Neural cell (in vitro differentiated cells): ENCODE data around the gene CAMK2D. TPM values are rescaled to one million over a fixed set of nuclear protein-coding genes. Genes with fewer than 3 reads are reported as not detected.

ENCODE experiments used
- H2AFZ ChIP-seq: fragments of 200-600, 300-800 bp; sonication (generic), shearing (Covaris generic); 2 replicates; pipeline ENCODE4 v1.6.0; 2014; ENCODE audit warnings: low read depth, mild to moderate bottlenecking, antibody characterized with exemption, low read length, moderate library complexity
- H3F3A ChIP-seq: fragments of 200-600 bp; shearing (Covaris generic); 2 replicates; pipeline ENCODE4 v1.6.1; 2016; ENCODE audit warnings: mild to moderate bottlenecking, moderate library complexity, mixed read lengths, antibody characterized with exemption, low read length; ENCODE audit not compliant: insufficient read depth, poor library complexity, severe bottlenecking
- H3K27ac ChIP-seq: fragments of 200-600, 300-800 bp; sonication (generic), shearing (Covaris generic); 2 replicates; pipeline ENCODE4 v1.5.1; 2014; ENCODE audit warnings: mild to moderate bottlenecking, low read length, moderate library complexity
- H3K27me3 ChIP-seq: fragments of 300-800, 200-600 bp; sonication (generic), shearing (Covaris generic); 2 replicates; pipeline ENCODE4 v1.6.0; 2014; ENCODE audit warnings: mild to moderate bottlenecking, low read depth, low read length, moderate library complexity; ENCODE audit not compliant: insufficient read depth
- H3K36me3 ChIP-seq: fragments of 300-800, 200-600 bp; sonication (generic), shearing (Covaris generic); 2 replicates; pipeline ENCODE4 v1.5.1; 2014; ENCODE audit warnings: mild to moderate bottlenecking, antibody characterized with exemption, low read length, moderate library complexity; ENCODE audit not compliant: insufficient read depth
- H3K4me2 ChIP-seq: fragments of 300-800, 200-600 bp; sonication (generic), shearing (Covaris generic); 2 replicates; pipeline ENCODE4 v1.6.0; 2014; ENCODE audit warnings: mild to moderate bottlenecking, low read length
- H3K4me3 ChIP-seq: fragments of 300-800, 200-600 bp; sonication (generic), shearing (Covaris generic); 2 replicates; pipeline ENCODE4 v1.5.1; 2014; ENCODE audit warnings: mild to moderate bottlenecking, low read length, moderate library complexity
- H3K79me2 ChIP-seq: fragments of 200-600 bp; shearing (Covaris generic); replicated peaks from 2 replicates; pipeline ENCODE4 v1.6.0; 2014; ENCODE audit warnings: mild to moderate bottlenecking, low read length, moderate library complexity; ENCODE audit not compliant: insufficient read depth
- H3K9ac ChIP-seq: fragments of 300-800, 200-600 bp; sonication (generic), shearing (Covaris generic); 2 replicates; pipeline ENCODE4 v1.6.1; 2016; ENCODE audit warnings: mild to moderate bottlenecking, low read length, mixed read lengths
- H3K9me2 ChIP-seq: fragments of 200-600 bp; shearing (Covaris generic); 2 replicates; pipeline ENCODE4 v1.6.1; 2016; ENCODE audit warnings: mild to moderate bottlenecking, low read length, mixed read lengths; ENCODE audit not compliant: insufficient read depth
- H3K9me3 ChIP-seq: fragments of 200-600, 300-800 bp; sonication (generic), shearing (Covaris generic); 2 replicates; pipeline ENCODE4 v1.6.1; 2016; ENCODE audit warnings: mild to moderate bottlenecking, mixed run types, low read length, moderate library complexity, mixed read lengths
- H4K20me1 ChIP-seq: fragments of 200-600 bp; shearing (Covaris generic); 2 replicates; pipeline ENCODE4 v1.6.1; 2016; ENCODE audit warnings: mild to moderate bottlenecking, mixed run types; ENCODE audit not compliant: insufficient read depth
- CTCF ChIP-seq: fragments of 450-650 bp; IDR thresholded peaks from 2 replicates; pipeline ENCODE4 v1.5.1; 2014; ENCODE audit warnings: antibody characterized with exemption, mild to moderate bottlenecking, moderate library complexity; ENCODE audit not compliant: poor library complexity, severe bottlenecking
- EP300 ChIP-seq: fragments of 450-650 bp; conservative IDR thresholded peaks from 2 replicates; pipeline ENCODE4 v1.6.1; 2014; ENCODE audit warnings: antibody characterized with exemption, mild to moderate bottlenecking, moderate library complexity; ENCODE audit not compliant: poor library complexity, severe bottlenecking
- EZH2 ChIP-seq: fragments of 200-600, 300-800 bp; shearing (Covaris generic), sonication (generic); IDR thresholded peaks from 2 replicates; pipeline ENCODE4 v1.6.1; 2014; ENCODE audit warnings: antibody characterized with exemption, low read length, borderline replicate concordance, mild to moderate bottlenecking; ENCODE audit not compliant: insufficient read depth, poor library complexity, severe bottlenecking
- MXI1 ChIP-seq: fragments of 450-650 bp; conservative IDR thresholded peaks from 2 replicates; pipeline ENCODE4 v1.6.1; 2014; ENCODE audit warnings: antibody characterized with exemption, mild to moderate bottlenecking; ENCODE audit not compliant: poor library complexity, severe bottlenecking
- POLR2AphosphoS5 ChIP-seq: IDR thresholded peaks from 2 replicates; pipeline ENCODE4 v1.6.1; 2012
- RAD21 ChIP-seq: fragments of 450-650 bp; conservative IDR thresholded peaks from 2 replicates; pipeline ENCODE4 v1.6.1; 2014; ENCODE audit warnings: antibody characterized with exemption, mild to moderate bottlenecking, moderate library complexity
- REST ChIP-seq: IDR thresholded peaks from 2 replicates; pipeline ENCODE4 v1.6.1; 2012; ENCODE audit warnings: borderline replicate concordance
- SMC3 ChIP-seq: fragments of 450-650 bp; conservative IDR thresholded peaks from 2 replicates; pipeline ENCODE4 v1.6.1; 2014; ENCODE audit warnings: antibody characterized with exemption, mild to moderate bottlenecking, moderate library complexity; ENCODE audit not compliant: poor library complexity
- TAF1 ChIP-seq: IDR thresholded peaks from 2 replicates; pipeline ENCODE4 v1.6.1; 2012; ENCODE audit warnings: low read depth
- polyA plus RNA-seq: library from polyadenylated mRNA; depleted of rRNA; stranded (reverse); fragments of >200 nt; gene quantifications from 2 replicates; pipeline ENCODE4 v1.2.3, GENCODE V29; 2014

The CAMK2D gene
- polyA plus RNA-seq, 1 donor from 2014 or later: 27.1 TPM

- no peak overlapping the region for H3K27ac ChIP-seq
- no peaks in the 10 kb centered on the region for H3K36me3 ChIP-seq
- H3F3A ChIP-seq: peaks cover 10% of the 10 kb centered on the region
- H3K4me3 ChIP-seq: peak overlapping the region; percentile 85
- no peaks in the 10 kb centered on the region for H4K20me1 ChIP-seq
- peak overlapping the region; percentile 86 for H3K4me2 ChIP-seq
- peaks cover 50% of the 10 kb centered on the region for H3K79me2 ChIP-seq
- H3K9me3 ChIP-seq: no peaks in the 10 kb centered on the region
- H2AFZ ChIP-seq: no peak overlapping the region
- no peaks in the 10 kb centered on the region for H3K27me3 ChIP-seq
- H3K9me2 ChIP-seq: no peaks in the 10 kb centered on the region
- H3K9ac ChIP-seq: no peak overlapping the region
- no peak for TF ChIP-seq SMC3
- TF ChIP-seq EZH2: no peak
- no peak for TF ChIP-seq MXI1
- no peak for TF ChIP-seq EP300
- TF ChIP-seq REST: no peak
- no peak for TF ChIP-seq TAF1
- TF ChIP-seq CTCF: no peak
- TF ChIP-seq POLR2AphosphoS5: no peak
- TF ChIP-seq RAD21: no peak
These were observed 3.2 kb downstream of the CAMK2D start for GRCh38 chr4:113758372-113758771.

GRCh38 chr4:113757486-113757885 is 4.1 kb downstream of the CAMK2D start:
- Histone ChIP-seq H3K9me3 (no peaks in the 10 kb centered on the region), H3K27me3 (no peaks in the 10 kb centered on the region), H3K9me2 (no peaks in the 10 kb centered on the region), H2AFZ (no peak overlapping the region), H3K36me3 (no peaks in the 10 kb centered on the region), H3F3A (peaks cover 10% of the 10 kb centered on the region), H3K4me2 (no peak overlapping the region), H4K20me1 (no peaks in the 10 kb centered on the region), H3K79me2 (peaks cover 54% of the 10 kb centered on the region), H3K27ac (no peak overlapping the region), H3K4me3 (no peak overlapping the region), H3K9ac (no peak overlapping the region)
- no peak for TF ChIP-seq MXI1
- no peak for TF ChIP-seq EP300
- no peak for TF ChIP-seq REST
- TF ChIP-seq EZH2: no peak
- TF ChIP-seq RAD21: no peak
